CD1c-positive myeloid dendritic cell (primary cell): ENCODE data around the gene GABRP.

Experiments
- DNase-seq: peaks from one replicate; pipeline ENCODE4 v3.0.0-alpha.2; 2016; ENCODE audit errors: extremely low spot score

Gene GABRP

DNA sequence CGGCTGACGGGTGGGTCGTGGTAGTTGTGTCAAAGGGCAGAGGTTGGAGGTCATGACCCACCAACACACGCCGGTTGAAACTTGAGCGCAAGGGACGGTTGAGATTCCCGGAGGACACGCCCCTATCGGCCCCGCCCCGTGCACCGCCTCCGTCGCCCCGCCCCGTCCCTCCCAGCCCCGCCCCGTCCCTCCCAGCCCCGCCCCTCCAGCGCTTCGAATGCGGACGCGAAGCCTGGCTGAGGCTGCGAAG is 78.1 kb downstream of the GABRP start:
- DNase-seq = no peak

DNA sequence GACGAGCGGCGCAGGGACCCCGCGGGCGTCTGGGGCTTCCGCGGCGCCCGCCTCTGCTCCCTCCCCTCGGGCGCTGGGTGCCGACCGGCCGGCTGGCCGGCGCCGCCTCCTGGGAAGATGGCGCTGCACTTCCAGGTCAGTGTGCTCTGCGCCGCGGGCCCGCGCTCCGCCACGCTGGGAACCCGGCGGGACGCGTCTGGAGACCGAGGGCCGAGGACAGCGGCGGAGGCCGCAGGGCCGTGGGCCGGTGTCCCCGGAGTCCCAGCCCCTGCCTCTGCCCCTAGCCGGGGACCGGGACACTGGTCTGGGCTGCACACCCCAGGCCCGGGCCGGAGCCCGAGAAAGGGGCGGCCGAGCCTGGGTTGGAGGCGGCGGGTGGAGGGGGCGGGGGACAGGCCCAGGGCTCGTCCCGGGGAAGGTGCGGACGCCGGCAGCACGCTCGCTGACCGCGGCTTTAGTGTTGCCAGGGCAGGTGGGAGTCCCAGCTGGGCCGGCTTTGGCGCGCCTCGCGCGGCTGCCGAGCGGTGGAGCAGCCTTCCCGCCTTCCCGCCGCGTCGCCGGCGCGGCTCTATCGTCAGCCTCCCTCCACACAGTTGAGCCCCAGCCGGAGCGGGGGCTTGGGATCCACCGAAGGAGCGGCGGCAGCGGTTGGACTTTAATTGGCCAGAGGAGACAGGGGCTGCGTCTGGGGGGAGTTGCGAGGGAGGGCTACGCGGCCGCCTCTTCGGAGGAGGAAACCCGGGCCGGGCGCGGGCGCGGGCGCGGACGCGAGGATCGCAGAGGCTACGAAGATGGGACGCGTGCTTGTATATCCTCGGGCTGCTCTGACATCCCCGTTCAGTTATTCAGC is 78.6 kb downstream of the GABRP start, which contains the start of gene RANBP17:
Gene RANBP17 (plus strand): TSS at position 102 of the 850 bp plus-strand sequence.
- peak; percentile 60 for DNase-seq

DNA sequence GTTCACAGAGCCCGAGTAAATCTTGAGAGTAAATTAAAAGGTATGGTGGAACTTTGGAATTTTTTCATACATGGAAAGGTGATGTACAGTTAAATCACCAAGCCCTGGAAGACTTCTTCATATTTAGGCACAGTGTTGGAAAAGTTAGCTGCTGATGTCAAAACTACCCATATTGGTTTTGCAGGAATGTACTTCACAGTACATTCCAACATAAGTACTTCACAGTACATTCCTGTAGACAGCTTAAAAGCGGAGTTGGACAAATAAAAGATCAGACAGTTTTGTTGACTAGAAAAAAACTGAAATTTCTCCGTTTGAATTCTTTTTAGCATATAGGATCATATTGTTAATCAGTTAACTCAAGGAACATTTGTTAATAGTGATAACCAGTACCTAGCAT is 80.1 kb downstream of the GABRP start:
- no peak for DNase-seq
